Astrocyte (in vitro differentiated cells and primary cell): ENCODE results near the gene LYPD4. TPM values are rescaled to one million over a fixed set of nuclear protein-coding genes. Genes with fewer than 3 reads are reported as not detected.

ENCODE experiments used
- DNase-seq: peaks from one replicate; pipeline ENCODE4 v3.0.0-alpha.2; 2010; ENCODE audit warnings: low read depth
- FAIRE-seq: peaks from 2 replicates; lab custom pipeline; 2011; peaks lifted over from hg19 to GRCh38; lab: Jason Lieb, UNC
- H2AFZ ChIP-seq: 2 replicates; pipeline ENCODE4 v1.6.0; 2012; ENCODE audit warnings: low read depth, low read length, inconsistent platforms
- H3K27ac ChIP-seq: 2 replicates; pipeline ENCODE4 v1.5.1; 2011; ENCODE audit warnings: low read depth, low read length, inconsistent platforms
- H3K27me3 ChIP-seq: 2 replicates; pipeline ENCODE4 v1.6.0; 2011; ENCODE audit warnings: low read length, inconsistent platforms; ENCODE audit not compliant: insufficient read depth
- H3K36me3 ChIP-seq: 2 replicates; pipeline ENCODE4 v1.5.1; 2011; ENCODE audit warnings: low read length, inconsistent platforms; ENCODE audit not compliant: insufficient read depth
- H3K4me1 ChIP-seq: 2 replicates; pipeline ENCODE4 v1.5.1; 2011; ENCODE audit warnings: low read length, inconsistent platforms; ENCODE audit not compliant: insufficient read depth
- H3K4me2 ChIP-seq: 2 replicates; pipeline ENCODE4 v1.6.0; 2012; ENCODE audit warnings: low read length, inconsistent platforms
- H3K4me3 ChIP-seq: 2 replicates; pipeline ENCODE4 v1.5.1; 2011; ENCODE audit warnings: low read depth, mild to moderate bottlenecking, low read length, inconsistent platforms; ENCODE audit not compliant: insufficient read depth
- H3K79me2 ChIP-seq: 2 replicates; pipeline ENCODE4 v1.6.0; 2012; ENCODE audit warnings: mild to moderate bottlenecking, low read length, inconsistent platforms; ENCODE audit not compliant: insufficient read depth
- H3K9ac ChIP-seq: 2 replicates; pipeline ENCODE4 v1.6.0; 2012; ENCODE audit warnings: mild to moderate bottlenecking, low read length, inconsistent platforms
- H3K9me3 ChIP-seq: 2 replicates; pipeline ENCODE4 v1.5.1; 2012; ENCODE audit warnings: low read depth, mild to moderate bottlenecking, low read length, inconsistent platforms; ENCODE audit not compliant: insufficient read depth
- H4K20me1 ChIP-seq: 2 replicates; pipeline ENCODE4 v1.6.0; 2012; ENCODE audit warnings: low read length, inconsistent platforms; ENCODE audit not compliant: insufficient read depth
- H3K27ac Mint-ChIP-seq: one replicate; pipeline ENCODE4 v1.8.0; 2021; ENCODE audit warnings: mild to moderate bottlenecking, mixed read lengths; ENCODE audit not compliant: unreplicated experiment
- H3K27me3 Mint-ChIP-seq: one replicate; pipeline ENCODE4 v1.8.0; 2021; ENCODE audit warnings: low read depth, mixed read lengths; ENCODE audit not compliant: unreplicated experiment
- H3K36me3 Mint-ChIP-seq: one replicate; pipeline ENCODE4 v1.8.0; 2021; ENCODE audit warnings: low read depth, mixed read lengths; ENCODE audit not compliant: unreplicated experiment
- H3K4me1 Mint-ChIP-seq: one replicate; pipeline ENCODE4 v1.8.0; 2021; ENCODE audit warnings: low read depth, mixed read lengths; ENCODE audit not compliant: unreplicated experiment
- H3K4me3 Mint-ChIP-seq: one replicate; pipeline ENCODE4 v1.8.0; 2021; ENCODE audit warnings: mild to moderate bottlenecking, moderate library complexity, mixed read lengths; ENCODE audit not compliant: unreplicated experiment
- H3K9me3 Mint-ChIP-seq: one replicate; pipeline ENCODE4 v1.8.0; 2021; ENCODE audit warnings: mild to moderate bottlenecking, mixed read lengths; ENCODE audit not compliant: unreplicated experiment
- EZH2 ChIP-seq: IDR thresholded peaks from 2 replicates; pipeline ENCODE4 v1.6.1; 2012; ENCODE audit warnings: mild to moderate bottlenecking, low read length, inconsistent platforms; ENCODE audit not compliant: insufficient read depth
- total RNA-seq: library from RNA; stranded (reverse); gene quantifications from 2 replicates; pipeline ENCODE4 v1.2.1, GENCODE V29; 2021
- TF ChIP-seq, protein P1 (sequence below): IDR thresholded peaks from 2 replicates; pipeline ENCODE4 v1.5.1; 2011; ENCODE audit warnings: low read depth, mild to moderate bottlenecking, inconsistent platforms, low read length, moderate library complexity; ENCODE audit not compliant: insufficient read depth

LYPD4 gene
- total RNA-seq, 1 donor from 2014 or later, result not detected

GRCh38 chr19:41813911-41814310, 30.6 kb downstream of the LYPD4 start:
- TF ChIP-seq, protein P1, sequence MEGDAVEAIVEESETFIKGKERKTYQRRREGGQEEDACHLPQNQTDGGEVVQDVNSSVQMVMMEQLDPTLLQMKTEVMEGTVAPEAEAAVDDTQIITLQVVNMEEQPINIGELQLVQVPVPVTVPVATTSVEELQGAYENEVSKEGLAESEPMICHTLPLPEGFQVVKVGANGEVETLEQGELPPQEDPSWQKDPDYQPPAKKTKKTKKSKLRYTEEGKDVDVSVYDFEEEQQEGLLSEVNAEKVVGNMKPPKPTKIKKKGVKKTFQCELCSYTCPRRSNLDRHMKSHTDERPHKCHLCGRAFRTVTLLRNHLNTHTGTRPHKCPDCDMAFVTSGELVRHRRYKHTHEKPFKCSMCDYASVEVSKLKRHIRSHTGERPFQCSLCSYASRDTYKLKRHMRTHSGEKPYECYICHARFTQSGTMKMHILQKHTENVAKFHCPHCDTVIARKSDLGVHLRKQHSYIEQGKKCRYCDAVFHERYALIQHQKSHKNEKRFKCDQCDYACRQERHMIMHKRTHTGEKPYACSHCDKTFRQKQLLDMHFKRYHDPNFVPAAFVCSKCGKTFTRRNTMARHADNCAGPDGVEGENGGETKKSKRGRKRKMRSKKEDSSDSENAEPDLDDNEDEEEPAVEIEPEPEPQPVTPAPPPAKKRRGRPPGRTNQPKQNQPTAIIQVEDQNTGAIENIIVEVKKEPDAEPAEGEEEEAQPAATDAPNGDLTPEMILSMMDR, result no peak
- TF ChIP-seq EZH2, result no peak
- FAIRE-seq, result no peak
- no peak overlapping the region for H3K27ac Mint-ChIP-seq
- no peak overlapping the region for H2AFZ ChIP-seq
- no peak overlapping the region for H3K4me2 ChIP-seq
- H3K27me3 ChIP-seq, result no peaks in the 10 kb centered on the region
- H3K27ac ChIP-seq, result no peak overlapping the region
- H3K9me3 ChIP-seq, result no peaks in the 10 kb centered on the region
- no peaks in the 10 kb centered on the region for H3K4me1 ChIP-seq
- no peaks in the 10 kb centered on the region for H4K20me1 ChIP-seq
- no peaks in the 10 kb centered on the region for H3K36me3 ChIP-seq
- no peaks in the 10 kb centered on the region for H3K4me1 Mint-ChIP-seq
- DNase-seq, result no peak
- no peaks in the 10 kb centered on the region for H3K36me3 Mint-ChIP-seq
- H3K79me2 ChIP-seq, result no peaks in the 10 kb centered on the region
- no peak overlapping the region for H3K9ac ChIP-seq
- no peak overlapping the region for H3K4me3 Mint-ChIP-seq
- H3K4me3 ChIP-seq, result no peak overlapping the region
- no peaks in the 10 kb centered on the region for H3K9me3 Mint-ChIP-seq
- H3K27me3 Mint-ChIP-seq, result peaks cover 52% of the 10 kb centered on the region

GRCh38 chr19:41811981-41812380, 32.5 kb downstream of the LYPD4 start:
- no peaks in the 10 kb centered on the region for H3K9me3 ChIP-seq
- no peak for FAIRE-seq
- no peaks in the 10 kb centered on the region for H3K9me3 Mint-ChIP-seq

DNA sequence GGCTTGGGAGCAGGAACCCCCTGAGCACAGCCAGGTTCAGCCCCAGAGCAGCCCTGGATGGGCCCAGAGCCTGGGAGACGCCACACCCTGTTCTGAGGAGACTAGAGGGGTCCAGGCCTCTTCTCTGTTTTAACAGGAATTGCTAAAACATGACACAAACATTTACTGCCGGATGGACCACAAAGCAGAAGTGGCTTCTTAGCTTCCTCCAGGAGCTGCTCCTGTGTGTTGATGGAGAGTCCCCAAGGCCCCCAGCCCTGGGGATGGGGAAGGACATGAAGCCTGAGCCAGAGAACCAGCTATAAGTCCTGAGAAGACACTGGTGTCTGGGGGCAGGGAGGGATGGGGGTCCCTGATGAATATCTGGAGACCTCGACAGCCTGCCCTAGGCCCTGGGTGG, 33.4 kb downstream of the LYPD4 start:
- H3K36me3 ChIP-seq, result no peaks in the 10 kb centered on the region
- no peak overlapping the region for H2AFZ ChIP-seq
- Mint-ChIP-seq H3K9me3 (no peaks in the 10 kb centered on the region), H3K27me3 (peaks cover 63% of the 10 kb centered on the region), H3K27ac (no peak overlapping the region), H3K4me3 (no peak overlapping the region), H3K4me1 (no peaks in the 10 kb centered on the region), H3K36me3 (no peaks in the 10 kb centered on the region)
- H3K4me2 ChIP-seq, result no peak overlapping the region
- no peaks in the 10 kb centered on the region for H3K79me2 ChIP-seq
- FAIRE-seq (no peak), DNase-seq (no peak)
- H3K9ac ChIP-seq, result no peak overlapping the region
- H3K9me3 ChIP-seq, result no peaks in the 10 kb centered on the region
- TF ChIP-seq, protein P1, result no peak
- TF ChIP-seq EZH2, result no peak
- H3K27me3 ChIP-seq, result no peaks in the 10 kb centered on the region
- H4K20me1 ChIP-seq, result no peaks in the 10 kb centered on the region
- H3K4me3 ChIP-seq, result no peak overlapping the region
- H3K27ac ChIP-seq, result no peak overlapping the region
- no peaks in the 10 kb centered on the region for H3K4me1 ChIP-seq

More at GRCh38 chr19:41811981-41812380, 32.5 kb downstream of the LYPD4 start:
- no peaks in the 10 kb centered on the region for H3K4me1 ChIP-seq
- Mint-ChIP-seq H3K36me3 (no peaks in the 10 kb centered on the region), H3K4me1 (no peaks in the 10 kb centered on the region), H3K27ac (no peak overlapping the region), H3K4me3 (no peak overlapping the region), H3K27me3 (peaks cover 60% of the 10 kb centered on the region)
- H3K36me3 ChIP-seq, result no peaks in the 10 kb centered on the region
- TF ChIP-seq, protein P1, result no peak
- TF ChIP-seq EZH2, result no peak
- no peaks in the 10 kb centered on the region for H3K27me3 ChIP-seq
- no peak for DNase-seq
- no peak overlapping the region for H2AFZ ChIP-seq
- no peaks in the 10 kb centered on the region for H4K20me1 ChIP-seq
- no peaks in the 10 kb centered on the region for H3K79me2 ChIP-seq
- H3K4me2 ChIP-seq, result no peak overlapping the region
- no peak overlapping the region for H3K27ac ChIP-seq
- H3K9ac ChIP-seq, result no peak overlapping the region
- H3K4me3 ChIP-seq, result no peak overlapping the region
